ENCODE measurements around the gene PPP1R26. TPM values are rescaled to one million over a fixed set of nuclear protein-coding genes. Genes with fewer than 3 reads are reported as not detected.
"Not testable (repeated sequence)": the region's sequence is repeated elsewhere in the genome, so short reads cannot be mapped to it uniquely, and the experiment has no call there.

The PPP1R26 gene
- total RNA-seq, 1 donor from 2014 or later, result 13.9 TPM

- ATAC-seq; DNase-seq (ENCODE audit: low spot score); intact Hi-C loops (cut with DNase I): not testable (repeated sequence)
Measured at GRCh38 chr9:135458478-135458877, 21.1 kb upstream of the PPP1R26 start.

GRCh38 chr9:135461936-135462335, 17.6 kb upstream of the PPP1R26 start:
- no peak for ATAC-seq
- no peak for DNase-seq (ENCODE audit: low spot score)
- intact Hi-C loops (cut with DNase I), result no loop called here

- DNase-seq (ENCODE audit: low spot score) (no peak), ATAC-seq (no peak)
- intact Hi-C loops (cut with DNase I), result no loop called here
Measured at GRCh38 chr9:135463140-135463539, 16.4 kb upstream of the PPP1R26 start.

GRCh38 chr9:135464181-135464580, 15.4 kb upstream of the PPP1R26 start:
- no peak for ATAC-seq

GRCh38 chr9:135468854-135469521, 10.6 kb upstream of the PPP1R26 start:
- ATAC-seq (no peak), DNase-seq (ENCODE audit: low spot score) (no peak)
- intact Hi-C loops (cut with DNase I), result no loop called here

More at GRCh38 chr9:135464181-135464580, 15.4 kb upstream of the PPP1R26 start:
- DNase-seq (ENCODE audit: low spot score), result no peak
- intact Hi-C loops (cut with DNase I), result no loop called here

- intact Hi-C loops (cut with DNase I), result no loop called here
- DNase-seq (ENCODE audit: low spot score) (no peak), ATAC-seq (no peak)
Measured at GRCh38 chr9:135471791-135472640, 7.6 kb upstream of the PPP1R26 start.

GRCh38 chr9:135473972-135474543, 5.5 kb upstream of the PPP1R26 start:
- no peak for ATAC-seq
- intact Hi-C loops (cut with DNase I), result no loop called here

GRCh38 chr9:135474915-135475314, 4.7 kb upstream of the PPP1R26 start:
- intact Hi-C loops (cut with DNase I), result no loop called here
- DNase-seq (ENCODE audit: low spot score), result no peak
- ATAC-seq, result no peak

More at GRCh38 chr9:135473972-135474543, 5.5 kb upstream of the PPP1R26 start:
- no peak for DNase-seq (ENCODE audit: low spot score)

GRCh38 chr9:135476561-135477355, 2.8 kb upstream of the PPP1R26 start:
- DNase-seq (ENCODE audit: low spot score) (no peak), ATAC-seq (no peak)
- intact Hi-C loops (cut with DNase I), result no loop called here

GRCh38 chr9:135478191-135478590, 1.4 kb upstream of the PPP1R26 start:
- intact Hi-C loops (cut with DNase I), result no loop called here
- DNase-seq (ENCODE audit: low spot score), result no peak
- ATAC-seq, result no peak

- ATAC-seq (peak; percentile 73), DNase-seq (ENCODE audit: low spot score) (no peak)
- intact Hi-C loops (cut with DNase I), result no loop called here
Measured at GRCh38 chr9:135478829-135479468, 633 bp upstream of the PPP1R26 start.

GRCh38 chr9:135480071-135480939, 723 bp downstream of the PPP1R26 start:
- DNase-seq (ENCODE audit: low spot score), result no peak
- intact Hi-C loops (cut with DNase I), result no loop called here
- peak; percentile 58 for ATAC-seq

GRCh38 chr9:135480940-135481310, 1.3 kb downstream of the PPP1R26 start:
- DNase-seq (ENCODE audit: low spot score) (no peak), ATAC-seq (no peak)
- intact Hi-C loops (cut with DNase I), result no loop called here

GRCh38 chr9:135482015-135482754, 2.6 kb downstream of the PPP1R26 start:
- DNase-seq (ENCODE audit: low spot score), result no peak
- intact Hi-C loops (cut with DNase I), result no loop called here
- no peak for ATAC-seq

GRCh38 chr9:135484460-135485277, 5.1 kb downstream of the PPP1R26 start:
- ATAC-seq (no peak), DNase-seq (ENCODE audit: low spot score) (no peak)
- intact Hi-C loops (cut with DNase I), result no loop called here

GRCh38 chr9:135485385-135485784, 5.8 kb downstream of the PPP1R26 start:
- DNase-seq (ENCODE audit: low spot score) (no peak), ATAC-seq (no peak)
- intact Hi-C loops (cut with DNase I), result no loop called here

All from sciatic nerve (tissue), 2 donors.